Activated CD4-positive, alpha-beta T cell treated with anti-CD3 and anti-CD28 coated beads, Interleukin-2, amount 50 U/mL, for 48 hours (primary cell): ENCODE measurements around the gene RNF111.

Source experiments
- DNase-seq, 2 experiments: peaks; one replicate each; pipeline ENCODE4 v3.0.0-alpha.2; 2020

Gene RNF111

DNA sequence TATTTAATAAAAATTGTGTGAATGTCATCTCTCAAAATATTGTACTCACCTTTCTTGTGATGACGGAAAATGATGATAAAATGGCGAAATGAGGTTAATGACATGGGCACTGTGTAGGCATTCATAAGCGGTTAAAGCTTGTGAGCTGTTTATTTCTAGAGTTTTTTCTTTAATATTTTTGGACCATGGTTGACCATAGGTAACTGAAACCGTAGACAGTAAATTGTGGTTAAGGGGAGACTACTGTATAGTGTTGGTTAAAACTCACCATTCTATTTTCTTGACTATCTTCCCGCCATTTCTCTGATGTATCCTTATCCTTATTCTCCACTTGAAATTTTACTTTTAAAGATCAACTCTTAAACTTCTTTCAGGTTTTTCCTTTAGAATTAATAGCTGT lies 14.5 kb downstream of the RNF111 start:
- DNase-seq: no peak

DNA sequence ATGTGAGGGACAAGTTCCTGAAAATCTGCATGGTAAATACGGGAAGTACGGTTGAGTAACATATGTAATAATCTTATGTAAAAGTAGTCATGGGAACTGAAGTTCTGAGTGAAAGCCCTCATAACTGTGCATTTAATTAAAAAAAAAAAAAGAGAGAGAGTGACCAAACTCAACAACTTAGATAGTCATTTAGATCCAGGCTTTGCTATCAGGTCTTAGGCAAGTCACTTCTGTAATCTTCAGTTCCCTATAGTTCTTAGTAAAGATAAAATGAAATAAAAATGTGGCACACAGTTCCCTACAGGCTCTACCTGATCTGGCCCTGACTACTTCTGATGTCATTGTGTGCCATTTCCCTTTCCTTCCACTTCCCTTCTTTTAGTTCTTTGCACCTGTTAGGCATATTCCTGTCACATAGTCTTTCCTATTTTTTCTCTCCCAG lies 15.0 kb downstream of the RNF111 start:
- no peak for DNase-seq

DNA sequence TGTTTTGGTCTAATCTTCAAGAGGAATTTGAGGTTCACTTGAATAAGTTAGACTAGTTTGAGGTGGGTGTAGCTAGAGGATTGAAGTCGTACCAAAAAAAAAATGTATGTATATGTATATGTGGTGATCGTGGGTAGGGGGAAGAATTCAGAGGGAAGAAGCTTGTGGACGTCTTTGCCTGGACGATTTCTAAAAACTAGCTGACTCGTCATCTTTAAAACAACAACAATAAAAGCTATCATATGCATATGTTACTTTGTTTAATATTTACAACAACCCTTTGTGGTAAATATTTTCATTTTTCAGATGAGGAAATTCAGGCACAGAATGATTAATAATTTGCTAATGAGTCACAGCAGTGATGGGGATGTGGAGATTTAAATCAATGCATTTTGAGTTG lies 18.1 kb downstream of the RNF111 start:
- no peak for DNase-seq

DNA sequence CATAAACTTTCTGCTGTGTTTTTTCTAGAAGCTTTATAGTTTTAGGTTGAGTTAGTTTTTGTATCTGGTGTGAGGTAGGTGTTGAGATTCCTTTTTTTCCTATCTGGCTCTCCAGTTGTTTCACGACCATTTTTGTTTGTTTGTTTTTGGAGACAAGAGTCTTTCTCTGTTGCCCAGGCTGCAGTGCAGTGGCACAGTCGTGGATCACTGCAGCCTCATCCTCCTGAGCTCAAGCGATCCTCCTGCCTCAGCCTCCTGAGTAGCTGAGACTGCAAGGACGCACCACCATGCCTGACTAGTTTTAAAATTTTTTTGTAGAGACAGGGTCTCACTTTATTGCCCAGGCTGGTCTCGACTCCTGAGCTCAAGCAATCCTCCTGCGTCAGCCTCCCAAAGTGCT lies 20.6 kb downstream of the RNF111 start:
- DNase-seq: no peak

DNA sequence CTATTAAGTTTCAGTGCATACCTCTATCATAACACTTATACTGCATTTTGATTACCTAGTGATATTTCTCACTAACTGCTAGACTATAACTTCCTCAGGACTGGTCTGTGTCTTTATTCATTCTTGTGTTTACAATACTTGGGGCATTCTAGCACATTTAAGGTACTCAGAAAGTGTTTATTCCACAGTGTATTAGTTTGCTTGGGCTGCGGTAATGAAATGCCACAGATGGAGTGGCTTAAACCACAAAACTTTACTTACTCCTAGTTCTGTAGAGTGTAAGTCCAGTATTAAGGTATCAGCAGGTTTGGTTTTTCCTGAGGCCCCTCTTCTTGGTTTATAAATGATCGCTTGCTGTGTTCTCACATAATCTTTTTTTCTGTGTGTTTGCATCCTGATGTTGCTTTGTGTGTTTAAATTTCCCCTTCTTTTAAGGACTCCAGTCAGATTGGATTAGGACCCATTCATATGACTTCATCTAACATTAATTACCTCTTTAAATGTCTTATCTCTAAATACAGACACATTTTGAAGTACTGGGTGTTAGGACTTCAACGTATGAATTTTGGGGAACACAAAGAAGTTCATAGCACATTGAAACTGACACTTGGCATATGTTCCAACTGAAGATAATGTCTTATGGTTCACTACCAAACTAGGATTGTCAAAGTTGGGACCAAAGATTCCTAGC lies 23.9 kb downstream of the RNF111 start:
- no peak for DNase-seq

DNA sequence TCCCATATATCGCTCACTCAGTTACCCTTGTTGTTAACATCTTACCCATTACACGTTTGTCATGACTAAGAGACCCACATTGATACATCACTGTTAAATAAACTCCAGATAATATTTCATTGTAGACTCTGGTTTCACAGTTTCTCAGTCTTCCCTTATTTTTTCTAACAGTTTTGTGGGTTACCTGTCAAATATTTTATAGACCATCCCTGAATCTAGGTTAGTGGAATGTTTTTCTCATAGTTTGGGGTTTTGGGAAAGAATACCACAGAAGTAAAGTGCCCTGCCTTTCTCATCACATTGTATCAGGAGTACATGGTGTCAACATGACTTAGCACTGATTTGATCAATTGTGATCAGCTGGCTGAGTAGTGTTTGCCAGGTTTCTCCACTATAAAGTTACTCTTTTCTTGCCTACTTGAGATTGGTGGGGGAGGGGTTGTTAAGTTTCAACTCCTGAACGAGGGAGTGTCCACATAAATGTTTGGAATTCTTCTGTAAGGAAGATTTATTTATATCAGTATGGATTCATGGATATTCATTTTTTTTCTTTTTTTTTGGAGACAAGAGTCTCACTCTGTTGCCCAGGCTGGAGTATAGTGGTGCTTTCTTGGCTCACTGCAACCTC lies 25.9 kb downstream of the RNF111 start:
- no peak for DNase-seq

DNA sequence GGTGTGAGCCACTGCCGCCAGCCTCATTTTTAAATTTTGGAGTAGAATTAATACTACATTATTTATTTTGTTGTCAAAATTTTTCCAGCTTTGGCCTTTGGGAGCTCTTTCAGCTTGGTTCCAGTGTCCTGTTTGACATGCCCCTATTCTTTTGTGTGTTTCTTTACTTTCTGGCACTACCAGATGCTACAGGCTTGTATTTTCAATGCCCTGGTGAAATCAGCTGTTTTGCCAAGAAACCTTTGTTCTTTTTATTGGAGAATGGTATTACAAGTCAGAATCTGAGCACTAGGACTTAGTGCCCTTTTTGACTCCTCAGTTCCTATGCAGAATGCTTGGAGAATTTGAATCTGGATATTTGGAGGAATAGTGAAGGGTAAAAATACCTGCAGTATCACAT lies 26.6 kb downstream of the RNF111 start:
- no peak for DNase-seq

DNA sequence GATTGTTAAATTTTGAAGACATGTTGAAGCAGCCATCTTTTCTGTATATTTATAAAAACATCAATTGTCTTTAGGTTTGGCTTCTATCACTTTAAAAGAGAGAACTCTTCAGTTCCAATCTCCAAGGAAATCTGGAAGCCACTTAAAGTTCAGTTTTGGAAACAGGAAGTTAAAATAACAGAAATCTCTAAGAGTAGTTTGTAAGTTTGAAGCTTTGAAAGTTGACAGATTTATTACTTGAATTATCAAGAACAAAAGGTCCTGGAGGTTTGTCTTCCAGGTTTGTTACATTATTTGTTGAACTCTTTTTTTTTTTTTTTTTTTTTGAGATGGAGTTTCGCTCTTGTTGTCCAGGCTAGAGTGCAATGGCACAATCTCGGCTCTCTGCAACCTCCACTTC lies 30.0 kb downstream of the RNF111 start:
- no peak for DNase-seq

DNA sequence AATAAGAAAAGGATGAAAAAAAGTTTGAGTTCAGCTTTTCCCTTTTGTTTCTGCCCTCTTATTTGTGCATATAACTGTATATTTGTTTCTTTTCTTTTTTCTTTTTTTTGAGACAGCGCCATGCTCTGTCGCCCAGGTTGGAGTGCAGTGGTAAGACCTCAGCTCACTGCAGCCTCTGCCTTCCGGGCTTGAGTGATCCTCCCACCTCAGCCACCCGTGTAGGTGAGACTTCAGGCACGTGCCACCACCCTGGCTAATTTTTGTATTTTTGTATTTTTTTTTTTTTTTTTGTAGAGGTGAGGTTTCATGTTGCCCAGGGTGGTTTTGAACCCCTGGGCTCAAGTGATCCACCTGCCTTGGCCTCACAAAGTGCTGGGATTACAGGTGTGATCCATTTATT lies 31.4 kb downstream of the RNF111 start:
- DNase-seq: no peak

DNA sequence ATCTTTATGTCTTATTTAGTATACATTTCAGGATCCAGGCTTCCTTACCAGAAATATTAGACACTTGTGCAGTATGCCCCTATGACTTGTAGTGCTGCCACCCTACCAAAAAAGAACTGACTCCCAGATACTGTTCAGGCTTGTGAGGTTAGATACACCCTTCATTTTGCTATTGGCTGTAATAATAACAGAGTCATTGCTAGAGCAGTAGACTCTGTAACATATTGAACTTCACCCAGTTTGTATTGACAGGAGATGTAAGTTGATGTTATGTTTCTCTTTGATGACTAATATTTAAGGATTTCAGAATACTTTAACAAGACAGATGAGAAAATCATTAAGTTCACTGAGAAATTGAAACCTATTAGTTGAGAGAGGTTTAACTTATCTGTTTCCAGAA lies 32.9 kb downstream of the RNF111 start:
- no peak for DNase-seq

DNA sequence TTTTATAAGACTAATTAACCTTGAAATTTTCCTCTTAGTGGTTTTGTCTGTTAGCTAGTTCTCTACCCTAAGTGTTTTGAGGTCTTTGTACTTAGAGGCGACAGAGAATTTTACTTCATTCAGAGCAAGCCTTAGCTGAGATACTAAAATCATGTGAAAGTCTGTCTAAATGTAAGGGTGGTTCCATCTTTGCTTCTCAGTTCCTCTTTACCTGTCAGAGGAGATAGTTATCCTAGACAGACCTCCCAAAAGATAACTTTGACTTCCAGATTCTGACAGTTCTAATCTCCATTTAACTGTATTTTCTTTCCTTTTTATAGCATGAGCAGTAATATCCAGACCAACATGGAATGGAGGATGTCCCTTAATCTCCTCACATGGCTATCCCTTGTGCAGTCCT lies 34.7 kb downstream of the RNF111 start:
- DNase-seq: no peak

DNA sequence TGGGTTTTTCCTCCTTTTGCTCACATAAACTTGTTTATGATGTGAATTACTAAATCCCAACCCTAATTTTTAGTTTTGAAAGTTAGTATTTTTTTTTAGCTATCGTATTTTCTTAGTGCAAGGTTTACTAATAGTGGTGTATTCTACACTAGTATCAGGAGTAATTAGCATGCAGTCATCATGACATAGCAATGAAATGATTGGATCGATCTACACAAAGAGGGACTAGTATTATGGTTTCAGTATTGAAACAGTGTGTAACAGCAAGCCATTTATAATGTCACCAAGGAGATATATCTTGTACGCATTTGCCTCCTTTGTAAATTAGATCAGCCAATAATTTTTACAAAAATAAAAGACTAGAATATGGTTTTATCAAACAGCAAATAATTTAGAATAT lies 38.7 kb downstream of the RNF111 start:
- no peak for DNase-seq

DNA sequence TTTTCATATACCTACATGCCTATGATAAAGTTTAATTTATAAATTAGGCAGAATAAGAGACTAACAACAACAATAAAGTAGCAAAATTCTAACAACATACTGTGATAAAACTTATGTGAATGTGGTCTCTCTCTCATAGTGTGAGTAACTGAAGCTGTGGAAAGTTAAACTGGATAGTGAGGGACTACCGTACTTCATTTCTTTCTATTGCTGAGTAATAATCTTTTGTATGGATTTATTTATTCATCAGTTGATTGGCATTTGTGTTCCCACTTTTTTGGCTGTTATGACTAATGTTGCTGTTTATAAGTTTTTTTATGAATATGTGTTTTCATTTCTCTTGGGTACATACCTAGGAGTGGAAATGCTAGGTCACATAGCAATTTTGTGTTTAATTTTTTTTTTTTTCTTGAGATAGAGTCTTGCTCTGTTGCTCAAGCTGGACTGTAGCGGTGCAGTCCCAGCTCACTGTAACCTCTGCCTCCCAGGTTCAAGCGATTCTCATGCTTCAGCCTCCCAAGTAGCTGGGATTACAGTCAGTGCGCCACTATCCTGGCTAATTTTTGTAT lies 41.0 kb downstream of the RNF111 start:
- no peak for DNase-seq

DNA sequence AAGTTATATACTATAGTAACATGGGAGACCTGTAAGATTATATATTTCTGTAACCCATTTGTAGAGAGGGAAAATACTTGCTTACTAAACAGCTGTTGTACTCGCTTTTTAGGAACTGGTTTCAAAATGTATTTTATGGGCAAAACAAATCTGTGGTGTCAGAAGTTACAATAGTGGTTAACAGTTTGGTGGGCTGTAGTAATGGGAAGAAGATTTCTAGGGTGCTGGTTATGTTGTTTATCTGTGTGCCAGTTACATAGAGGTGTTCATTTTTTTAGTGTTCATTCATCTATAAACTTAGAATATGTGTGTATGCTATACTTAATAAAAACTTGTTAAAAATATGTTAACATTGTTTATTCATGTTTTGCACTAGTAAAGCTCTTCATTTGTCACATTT lies 42.1 kb downstream of the RNF111 start:
- DNase-seq: no peak

DNA sequence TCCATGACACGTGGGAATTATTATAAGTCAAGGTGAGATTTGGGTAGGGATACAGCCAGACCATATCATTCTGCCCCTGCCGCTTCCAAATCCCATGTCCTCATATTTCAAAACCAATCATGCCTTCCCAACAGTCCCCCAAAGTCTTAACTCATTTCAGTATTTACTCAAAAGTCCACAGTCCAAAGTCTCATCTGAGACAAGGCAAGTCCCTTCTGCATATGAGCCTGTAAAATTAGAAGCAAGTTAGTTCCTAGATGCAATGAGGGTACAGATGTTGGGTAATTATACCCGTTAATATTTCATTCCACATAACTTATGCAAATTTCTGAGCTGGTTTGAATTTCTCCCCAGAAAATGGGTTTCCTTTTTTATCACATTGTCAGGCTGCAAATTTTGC lies 47.7 kb downstream of the RNF111 start:
- DNase-seq: no peak

DNA sequence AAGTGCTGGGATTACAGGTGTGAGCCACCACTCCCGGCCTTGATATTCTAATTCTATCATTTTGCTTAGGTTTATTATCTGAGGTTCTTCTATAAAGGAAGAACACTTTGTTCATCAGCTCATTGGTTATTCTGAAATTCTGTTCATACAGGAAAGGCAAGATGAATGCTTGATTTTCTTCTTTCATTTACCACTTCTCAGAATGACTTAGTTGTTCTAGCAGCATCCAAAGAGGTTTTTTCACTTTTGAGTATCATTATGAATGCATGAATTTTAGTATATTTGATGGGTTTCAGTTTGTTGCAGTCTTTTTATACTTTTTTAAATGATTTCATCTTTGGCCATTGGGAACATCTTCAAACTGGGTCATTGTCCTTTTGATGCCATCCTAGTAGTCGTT lies 51.8 kb downstream of the RNF111 start:
- DNase-seq: no peak

DNA sequence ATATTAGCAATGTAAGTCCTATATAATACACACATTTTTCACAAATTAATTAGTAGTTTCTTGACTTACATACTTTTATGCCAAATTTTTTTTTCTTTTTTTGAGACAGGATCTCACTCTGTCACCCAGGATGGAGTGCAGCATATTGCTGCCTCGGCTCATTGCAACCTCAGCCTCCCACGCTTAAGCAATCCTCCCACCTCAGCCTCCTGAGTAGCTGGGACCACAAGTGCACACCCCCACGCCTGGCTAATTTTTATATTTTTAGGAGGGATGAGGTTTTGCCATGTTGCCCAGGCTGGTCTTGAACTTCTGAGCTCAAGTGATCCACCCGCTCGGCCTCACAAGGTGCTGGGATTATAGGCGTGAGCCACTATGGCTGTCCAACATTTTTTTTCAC lies 54.6 kb downstream of the RNF111 start:
- no peak for DNase-seq

DNA sequence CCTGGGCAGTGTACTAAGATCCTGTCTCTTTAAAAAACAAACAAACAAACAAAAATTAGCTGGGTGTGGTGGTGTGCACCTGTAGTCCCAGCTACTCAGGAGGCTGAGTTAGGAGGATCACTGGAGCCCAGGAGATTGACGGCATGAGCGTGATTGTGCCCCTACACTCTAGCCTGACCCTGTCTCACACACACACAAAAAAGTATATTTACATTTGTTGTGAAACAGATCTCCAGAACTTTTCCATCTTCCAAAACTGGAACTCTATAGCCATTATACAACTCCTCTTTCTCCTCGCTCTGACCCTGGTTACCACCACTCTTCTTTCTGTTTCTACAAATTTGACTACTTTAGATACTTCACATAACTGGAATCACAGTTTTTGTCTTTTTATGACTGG lies 61.4 kb downstream of the RNF111 start:
- DNase-seq: no peak

DNA sequence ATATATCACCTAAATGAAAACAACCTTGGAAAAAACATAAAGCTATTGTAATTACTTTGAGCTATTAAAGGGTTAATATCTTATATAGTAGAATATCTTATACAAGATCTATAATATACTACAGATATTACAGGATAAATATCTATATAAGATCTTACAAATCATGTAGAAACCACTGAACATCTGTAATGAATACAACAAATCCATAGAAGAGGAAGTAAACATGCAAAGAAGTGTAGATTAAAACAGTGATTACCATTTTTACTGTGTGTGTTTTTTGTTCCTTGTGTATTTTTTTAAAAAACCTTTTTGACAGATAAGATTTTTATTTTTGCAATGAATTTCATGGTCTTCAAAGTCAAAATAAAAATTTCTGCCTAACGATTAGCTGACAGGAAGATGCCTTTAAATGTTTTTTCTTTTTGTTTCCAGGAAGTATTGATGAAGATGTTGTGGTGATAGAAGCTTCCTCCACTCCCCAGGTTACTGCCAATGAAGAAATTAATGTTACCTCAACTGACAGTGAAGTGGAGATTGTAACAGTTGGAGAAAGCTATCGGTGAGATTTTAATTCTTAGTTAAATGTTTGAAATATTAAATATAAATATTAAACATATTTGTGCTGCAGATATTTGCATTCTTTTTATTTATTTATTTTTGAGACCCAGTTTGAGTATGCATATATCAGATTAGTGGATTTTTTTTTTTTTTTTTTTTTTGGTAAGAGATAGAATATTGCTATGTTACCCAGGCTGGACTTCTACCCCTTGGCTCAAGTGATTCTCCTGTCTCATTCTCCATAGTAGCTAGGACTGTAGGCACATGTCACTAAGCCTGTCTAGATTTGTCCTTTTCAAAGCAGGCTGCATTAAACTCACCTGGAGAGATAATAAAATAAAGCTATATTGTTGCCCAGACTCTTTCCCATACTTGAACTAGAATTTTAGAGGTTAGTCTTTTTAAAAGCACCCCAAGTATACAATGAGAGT lies 64.7 kb downstream of the RNF111 start:
- DNase-seq: no peak

DNA sequence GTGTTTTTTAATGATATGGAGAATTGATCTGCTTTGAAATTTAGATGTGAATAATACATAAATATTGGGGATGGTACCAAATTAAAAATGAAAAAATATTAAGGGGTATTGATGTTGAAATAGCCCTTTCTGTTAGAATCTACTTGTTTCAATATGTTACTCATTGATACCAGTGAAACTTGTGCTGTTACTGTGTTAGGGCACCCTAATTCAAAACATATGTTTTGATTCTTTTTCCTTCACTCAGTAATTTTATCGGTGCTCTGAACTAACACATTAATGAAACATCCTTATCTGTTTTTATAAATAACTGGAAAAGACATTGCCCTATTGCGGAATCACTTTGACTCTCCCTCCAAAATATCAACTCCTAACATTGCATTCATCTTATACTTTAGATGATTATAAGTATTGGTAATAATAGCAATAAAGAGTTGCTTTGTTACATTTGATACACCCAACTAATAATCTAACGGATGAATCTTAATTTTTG lies 65.5 kb downstream of the RNF111 start:
- no peak for DNase-seq

DNA sequence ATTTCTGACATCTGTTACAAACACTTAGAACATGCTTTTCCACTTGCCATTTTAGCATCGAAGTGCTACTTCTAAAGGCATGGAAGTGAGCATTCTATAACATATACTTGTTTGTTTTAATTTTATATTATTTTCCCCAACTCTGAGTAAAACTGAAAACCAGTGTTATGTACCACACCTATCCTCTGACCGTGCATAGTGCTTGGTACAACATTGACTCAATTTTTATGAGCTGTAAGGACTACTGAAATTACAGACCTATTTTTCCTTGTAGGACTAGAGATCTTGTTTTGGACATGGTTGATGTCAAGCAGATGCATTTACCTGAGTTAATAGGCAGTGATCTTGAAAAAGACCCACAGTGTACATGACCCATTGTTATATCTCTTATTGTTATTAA lies 66.0 kb downstream of the RNF111 start:
- no peak for DNase-seq

DNA sequence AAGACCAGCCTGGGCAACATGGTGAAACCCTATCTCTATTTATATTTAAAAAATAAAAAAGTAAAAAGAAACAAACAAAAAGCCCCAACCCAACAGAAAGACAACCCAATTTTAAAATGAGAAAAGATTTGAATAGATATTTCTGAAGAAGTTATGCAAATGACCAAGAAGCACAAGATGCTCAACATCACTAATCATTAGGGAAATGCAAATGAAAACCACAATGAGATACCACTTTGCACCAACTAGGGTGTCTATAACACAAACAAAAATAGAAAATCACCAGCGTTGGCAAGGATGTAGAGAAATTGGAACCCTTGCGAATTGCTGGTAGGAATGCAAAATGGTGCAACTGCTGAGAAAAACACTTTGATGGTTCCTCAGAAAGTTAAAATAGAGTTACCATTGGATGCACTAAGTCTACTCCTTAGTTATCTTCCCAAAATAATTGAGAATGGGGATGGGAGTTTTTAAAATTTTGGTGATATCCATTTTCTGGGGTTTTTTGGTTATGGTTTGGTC lies 71.7 kb downstream of the RNF111 start:
- DNase-seq: no peak

DNA sequence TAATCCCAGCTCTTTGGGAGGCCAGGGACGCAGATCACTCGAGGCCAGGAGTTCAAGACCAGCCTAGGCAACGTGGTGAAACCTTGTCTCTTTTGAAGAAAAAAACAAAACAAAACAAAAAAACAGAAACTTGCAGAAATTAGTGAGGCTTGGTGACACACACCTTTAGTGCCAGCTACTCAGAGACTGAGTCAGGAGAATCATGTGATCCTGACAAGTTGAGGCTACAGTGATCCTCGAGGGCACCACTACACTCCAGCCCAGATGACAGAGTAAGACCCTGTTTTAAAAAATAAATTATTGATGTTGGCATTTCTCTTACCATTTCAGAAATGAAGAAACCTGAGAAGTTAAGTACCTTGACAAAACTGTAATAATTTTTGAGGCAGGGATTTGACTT lies 72.9 kb downstream of the RNF111 start:
- DNase-seq: no peak
